ENCODE results near the gene ARL14EPL. TPM values are rescaled to one million over a fixed set of nuclear protein-coding genes. Genes with fewer than 3 reads are reported as not detected.
"Not testable (repeated sequence)": the region's sequence is repeated elsewhere in the genome, so short reads cannot be mapped to it uniquely, and the experiment has no call there.

The ARL14EPL gene
- total RNA-seq, 8 experiments from 2014 or later = 0.21 to 0.28 TPM; not detected in 6

GRCh38 chr5:116098998-116099397 lies 66.7 kb downstream of the ARL14EPL start:
- ATAC-seq (replicated peaks in 6 of 8) = peak in 3 of 8 experiments; percentile 41 to 60 (median 60)

DNA sequence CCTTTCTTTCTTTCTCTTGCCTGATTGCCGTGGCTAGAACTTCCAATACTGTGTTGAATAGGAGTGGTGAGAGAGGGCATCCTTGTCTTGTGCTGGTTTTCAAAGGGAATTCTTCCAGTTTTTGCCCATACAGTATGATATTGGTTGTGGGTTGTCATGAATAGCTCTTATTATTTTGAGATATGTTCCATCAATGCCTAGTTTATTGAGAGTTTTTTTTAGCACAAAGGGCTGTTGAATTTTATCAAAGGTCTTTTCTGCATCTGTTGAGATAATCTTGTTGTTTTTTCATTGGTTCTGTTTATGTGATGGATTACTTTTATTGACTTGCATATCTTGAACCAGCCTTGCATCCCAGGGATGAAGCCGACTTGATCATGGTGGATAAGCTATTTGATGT lies 72.7 kb downstream of the ARL14EPL start:
- H3K27ac ChIP-seq; H3K4me3 ChIP-seq; in situ Hi-C loops (cut with MboI; ENCODE audit: low pct_unique_long_range_greater_than_20kb in 2 of 9, low sequenced_read_pairs in 9 of 9, unreplicated experiment in 9 of 9); ATAC-seq (replicated peaks in 6 of 8); H3K4me1 ChIP-seq (replicated peaks in 1 of 2): not testable (repeated sequence)
- 60 to 100% (median 96%) methylated on average over 1 to 2 of the region's 2 CpGs; no CpG with 5 or more reads in 4 of the 10 experiments for WGBS, 10 experiments

More at GRCh38 chr5:116098998-116099397, 66.7 kb downstream of the ARL14EPL start:
- H3K4me1 ChIP-seq (replicated peaks in 1 of 2) = no peaks in the 10 kb centered on the region
- no peak overlapping the region for H3K4me3 ChIP-seq
- no peak overlapping the region for H3K27ac ChIP-seq
- in situ Hi-C loops (cut with MboI; ENCODE audit: low pct_unique_long_range_greater_than_20kb in 2 of 9, low sequenced_read_pairs in 9 of 9, unreplicated experiment in 9 of 9) = no loop called here
- WGBS, 10 experiments = 83 to 100% (median 100%) methylated on average over 1 to 2 of the region's 2 CpGs; no CpG with 5 or more reads in 1 of the 10 experiments

Other genes with a start within 250 kb of the ARL14EPL start
- gene CDO1, start 215.8 kb upstream of the ARL14EPL start, total RNA-seq = 100 to 1,000 TPM in 1 of 8 experiments, 10 to 100 TPM in 4, under 1 TPM in 3; 0.36 to 158 (median 36.0) TPM
- gene ATG12, start 190.9 kb upstream of the ARL14EPL start, total RNA-seq = 10 to 100 TPM; 30.8 to 64.0 (median 43.1) TPM
- 10 to 100 TPM; 35.4 to 92.3 (median 59.6) TPM for gene AP3S1, start 190.5 kb upstream of the ARL14EPL start, total RNA-seq
- 1 to 10 TPM in 3 of 8 experiments, under 1 TPM in 4, not detected in 1; 0.25 to 1.9 (median 0.73) TPM for gene LVRN, start 70.0 kb upstream of the ARL14EPL start, total RNA-seq
- gene COMMD10, start 52.6 kb downstream of the ARL14EPL start, total RNA-seq = 10 to 100 TPM; 14.4 to 31.4 (median 23.1) TPM